Stomach (tissue), 9 donors: Measurements from ENCODE around the gene MLIP. TPM values are rescaled to one million over a fixed set of nuclear protein-coding genes. Genes with fewer than 3 reads are reported as not detected.

Experiments used
- DNase-seq, 2 donors: peaks; one replicate each; pipeline versions ENCODE4 v3.0.0 to v3.0.0-alpha.2; 2013 to 2019
- H3K27ac ChIP-seq, 5 donors: fragments of 200-600 bp in 4 of 5; sonication (generic) in 4 of 5; one replicate each; pipeline ENCODE4 v1.5.1; 2013 to 2019; ENCODE audit warnings: mild to moderate bottlenecking in 1 of 5, moderate library complexity in 1 of 5
- H3K27me3 ChIP-seq, 3 donors: fragments of 200-600 bp; sonication (generic); one replicate each; pipeline ENCODE4 v1.5.1; 2017 to 2019; ENCODE audit warnings: mixed run types in 1 of 3
- H3K36me3 ChIP-seq, 4 donors: fragments of 200-600 bp; sonication (generic); 1 replicate in 3 of 4; 2 replicates in 1 of 4; pipeline ENCODE4 v1.5.1; 2016 to 2019
- H3K4me1 ChIP-seq, 4 donors: fragments of 200-600 bp; sonication (generic); one replicate each; pipeline ENCODE4 v1.5.1; 2016 to 2019
- H3K4me3 ChIP-seq, 4 donors: fragments of 200-600 bp; sonication (generic) in 3 of 4; one replicate each; pipeline ENCODE4 v1.5.1; 2016 to 2019; ENCODE audit warnings: mild to moderate bottlenecking in 1 of 4
- H3K9me3 ChIP-seq, 4 donors: fragments of 200-600 bp; sonication (generic); one replicate each; pipeline ENCODE4 v1.5.1; 2016 to 2019
- CTCF ChIP-seq, 7 experiments: fragments of 450-650 bp in 4 of 7; fragments of 200-600 bp in 3 of 7; sonication (generic) in 3 of 7; IDR thresholded peaks; one replicate each; pipeline ENCODE4 v1.5.1; 2016 to 2019; ENCODE audit warnings: antibody characterized with exemption in 7 of 7, control low read depth in 2 of 7, mild to moderate bottlenecking in 1 of 7
- EP300 ChIP-seq: sonication (generic); formaldehyde crosslinking; IDR thresholded peaks from one replicate; pipeline ENCODE4 v1.6.1; 2017; ENCODE audit warnings: antibody characterized with exemption
- POLR2A ChIP-seq, 4 donors: fragments of 450-650 bp; IDR thresholded peaks; one replicate each; pipeline ENCODE4 v1.6.1; 2016; ENCODE audit warnings: antibody characterized with exemption in 4 of 4, control low read depth in 2 of 4, mild to moderate bottlenecking in 1 of 4, moderate library complexity in 1 of 4
- POLR2AphosphoS5 ChIP-seq, 3 donors: sonication (generic); formaldehyde crosslinking; IDR thresholded peaks; one replicate each; pipeline ENCODE4 v1.6.1; 2016; ENCODE audit warnings: antibody characterized with exemption in 3 of 3
- WGBS, 5 donors: extraction: QIAGEN DNeasy Blood & Tissue Kit in 3 of 5; methylation state at CpG; one replicate each; pipeline versions ENCODE4 v1.1.5 to v1.1.7; 2013 to 2018; 5-methylcytosine and 5-hydroxymethylcytosine counted together
- intact Hi-C: fragments of 100-400 bp; cut with DNase I; formaldehyde crosslinking; loops from one replicate; pipeline ENCODE4 v1.15.1; 2023; ENCODE audit warnings: low total_unique reads
- polyA plus RNA-seq, 3 donors: library from polyadenylated mRNA; stranded (reverse); fragments of 200-250 nt; gene quantifications; one replicate each; pipeline ENCODE4 v1.2.3, GENCODE V29; 2013
- total RNA-seq, 5 donors: library from RNA; depleted of rRNA; stranded (reverse); fragments of >200 nt; gene quantifications; one replicate each; pipeline versions ENCODE4 v1.1.0 to v1.2.3, GENCODE V29; 2014 to 2016
- donor health status: healthy with polysubstance abuse.
- donor health status: Bipolar disorder and iron deficiency.
- donor health status: healthy.

The MLIP gene
- total and polyA plus RNA-seq, 8 donors: 0.48 TPM; not detected in 7

GRCh38 chr6:54289426-54289825, 178.2 kb downstream of the MLIP start:
- DNase-seq: no peak
- TF ChIP-seq CTCF (IDR thresholded peaks at IDR 0.05): no peak
- no peak for TF ChIP-seq EP300
- TF ChIP-seq POLR2A (IDR thresholded peaks at IDR 0.05): no peak
- no peaks in the 10 kb centered on the region for H3K36me3 ChIP-seq
- 74 to 80% (median 78%) methylated on average over 4 of the region's 4 CpGs for WGBS, 5 donors
- H3K4me1 ChIP-seq: no peaks in the 10 kb centered on the region
- H3K27ac ChIP-seq: no peak overlapping the region
- H3K9me3 ChIP-seq: no peaks in the 10 kb centered on the region
- no peaks in the 10 kb centered on the region for H3K27me3 ChIP-seq
- intact Hi-C loops: no loop called here
- H3K4me3 ChIP-seq: no peak overlapping the region

GRCh38 chr6:54291146-54291545, 179.9 kb downstream of the MLIP start:
- H3K36me3 ChIP-seq: no peaks in the 10 kb centered on the region
- no peaks in the 10 kb centered on the region for H3K4me1 ChIP-seq
- peaks cover 0 to 8% (median 0%) of the 10 kb centered on the region in 4 donors for H3K9me3 ChIP-seq
- TF ChIP-seq POLR2AphosphoS5 (IDR thresholded peaks at IDR 0.05) (no peak), CTCF (IDR thresholded peaks at IDR 0.05) (no peak), EP300 (no peak), POLR2A (IDR thresholded peaks at IDR 0.05) (no peak)
- no peak overlapping the region for H3K4me3 ChIP-seq
- WGBS, 5 donors: 39 to 53% (median 50%) methylated on average over 2 of the region's 2 CpGs
- no peak for DNase-seq
- intact Hi-C loops: no loop called here
- H3K27ac ChIP-seq: no peak overlapping the region
- H3K27me3 ChIP-seq: no peaks in the 10 kb centered on the region

- TF ChIP-seq CTCF (IDR thresholded peaks at IDR 0.05): no peak
- no peak for TF ChIP-seq EP300
- TF ChIP-seq POLR2A (IDR thresholded peaks at IDR 0.05): no peak
- TF ChIP-seq POLR2AphosphoS5 (IDR thresholded peaks at IDR 0.05): no peak
- WGBS, 5 donors: 44 to 68% (median 51%) methylated on average over 2 of the region's 2 CpGs
- intact Hi-C loops: no loop called here
- Histone ChIP-seq H3K27me3 (no peaks in the 10 kb centered on the region), H3K36me3 (no peaks in the 10 kb centered on the region), H3K9me3 (peaks cover 0 to 9% (median 0%) of the 10 kb centered on the region in 4 donors), H3K4me3 (no peak overlapping the region), H3K4me1 (no peaks in the 10 kb centered on the region), H3K27ac (no peak overlapping the region)
- DNase-seq: no peak
These were observed 180.5 kb downstream of the MLIP start for GRCh38 chr6:54291738-54292137.

GRCh38 chr6:54294965-54295532, 183.8 kb downstream of the MLIP start:
- DNase-seq: no peak
- intact Hi-C loops: no loop called here
- TF ChIP-seq CTCF (IDR thresholded peaks at IDR 0.05): no peak
- Histone ChIP-seq H3K4me3 (no peak overlapping the region), H3K36me3 (no peaks in the 10 kb centered on the region), H3K9me3 (peaks cover 0 to 9% (median 0%) of the 10 kb centered on the region in 4 donors), H3K27me3 (no peaks in the 10 kb centered on the region), H3K4me1 (no peaks in the 10 kb centered on the region), H3K27ac (no peak overlapping the region)
- WGBS, 5 donors: 85 to 90% (median 88%) methylated on average over 8 of the region's 8 CpGs
